Neural progenitor cell (in vitro differentiated cells): Measurements from ENCODE around the gene FUS. TPM values are rescaled to one million over a fixed set of nuclear protein-coding genes. Genes with fewer than 3 reads are reported as not detected.
A peak's percentile ranks its signal among the peaks of the same experiment; 100 is the strongest.

Experiments used
- DNase-seq: peaks from one replicate; pipeline ENCODE4 v3.0.0-alpha.2; 2016; ENCODE audit warnings: low spot score
- H2AFZ ChIP-seq: fragments of 200-600 bp; sonication (generic); replicated peaks from 2 replicates; pipeline ENCODE4 v1.6.1; 2016; ENCODE audit warnings: antibody characterized with exemption
- H3F3A ChIP-seq: fragments of 200-600 bp; sonication (generic); 2 replicates; pipeline ENCODE4 v1.6.1; 2016; ENCODE audit warnings: antibody characterized with exemption, low read depth
- H3K27ac ChIP-seq: fragments of 200-600 bp; sonication (generic); 2 replicates; pipeline ENCODE4 v1.5.1; 2016; ENCODE audit warnings: mild to moderate bottlenecking
- H3K27me3 ChIP-seq: fragments of 200-600 bp; sonication (generic); 2 replicates; pipeline ENCODE4 v1.6.1; 2016; ENCODE audit warnings: mild to moderate bottlenecking, moderate library complexity
- H3K36me3 ChIP-seq: fragments of 200-600 bp; sonication (generic); 2 replicates; pipeline ENCODE4 v1.5.1; 2016
- H3K4me1 ChIP-seq: fragments of 200-600 bp; sonication (generic); 2 replicates; pipeline ENCODE4 v1.6.1; 2016; ENCODE audit warnings: mixed run types
- H3K4me2 ChIP-seq: fragments of 200-600 bp; sonication (generic); 2 replicates; pipeline ENCODE4 v1.6.1; 2016
- H3K4me3 ChIP-seq: fragments of 200-600 bp; sonication (generic); 2 replicates; pipeline ENCODE4 v1.5.1; 2016
- H3K79me2 ChIP-seq: fragments of 200-600 bp; sonication (generic); 2 replicates; pipeline ENCODE4 v1.6.1; 2016; ENCODE audit warnings: low read depth
- H3K9ac ChIP-seq: fragments of 200-600 bp; sonication (generic); 2 replicates; pipeline ENCODE4 v1.6.1; 2016
- H3K9me3 ChIP-seq: fragments of 200-600 bp; sonication (generic); 2 replicates; pipeline ENCODE4 v1.5.1; 2016; ENCODE audit warnings: low read depth
- H4K20me1 ChIP-seq: fragments of 200-600 bp; sonication (generic); 2 replicates; pipeline ENCODE4 v1.6.1; 2016; ENCODE audit warnings: low read depth
- H3K27ac Mint-ChIP-seq: 3 replicates; pipeline ENCODE4 v1.8.0; 2021; ENCODE audit warnings: mixed read lengths
- H3K27me3 Mint-ChIP-seq: 2 replicates; pipeline ENCODE4 v1.8.0; 2022; ENCODE audit warnings: low read depth, mild to moderate bottlenecking, inconsistent platforms, moderate library complexity, mixed read lengths; ENCODE audit not compliant: insufficient read depth
- H3K36me3 Mint-ChIP-seq: 3 replicates; pipeline ENCODE4 v1.8.0; 2021; ENCODE audit warnings: mixed read lengths
- H3K4me1 Mint-ChIP-seq: 3 replicates; pipeline ENCODE4 v1.8.0; 2021; ENCODE audit warnings: mixed read lengths
- H3K4me3 Mint-ChIP-seq: 3 replicates; pipeline ENCODE4 v1.8.0; 2021; ENCODE audit warnings: mild to moderate bottlenecking, moderate library complexity, mixed read lengths
- H3K9me3 Mint-ChIP-seq: 3 replicates; pipeline ENCODE4 v1.8.0; 2020; ENCODE audit warnings: mixed read lengths
- CTCF ChIP-seq: fragments of 200-600 bp; sonication (generic); IDR thresholded peaks from 2 replicates; pipeline ENCODE4 v1.5.1; 2017; ENCODE audit warnings: antibody characterized with exemption, mild to moderate bottlenecking
- EZH2 ChIP-seq: fragments of 200-600 bp; sonication (generic); IDR thresholded peaks from 2 replicates; pipeline ENCODE4 v1.6.1; 2017; ENCODE audit warnings: antibody characterized with exemption, mild to moderate bottlenecking, moderate library complexity
- EZH2phosphoT487 ChIP-seq: fragments of 200-600 bp; sonication (generic); IDR thresholded peaks from 2 replicates; pipeline ENCODE4 v1.6.1; 2017; ENCODE audit warnings: antibody characterized with exemption
- total RNA-seq: library from RNA; depleted of rRNA; stranded (reverse); fragments of >200 nt; gene quantifications from 2 replicates; pipeline ENCODE4 v1.2.3, GENCODE V29; 2015; ENCODE audit warnings: low replicate concordance

FUS gene
- total RNA-seq, 1 donor from 2014 or later, result 81.7 TPM

- Mint-ChIP-seq H3K4me1 (no peaks in the 10 kb centered on the region), H3K36me3 (peaks cover 25% of the 10 kb centered on the region), H3K27me3 (peaks cover 31% of the 10 kb centered on the region), H3K9me3 (no peaks in the 10 kb centered on the region), H3K27ac (no peak overlapping the region), H3K4me3 (no peak overlapping the region)
- DNase-seq, result no peak
- Histone ChIP-seq H3K9me3 (no peaks in the 10 kb centered on the region), H3K27me3 (peaks cover 52% of the 10 kb centered on the region), H3K36me3 (no peaks in the 10 kb centered on the region), H2AFZ (no peak overlapping the region), H3K4me3 (no peak overlapping the region), H4K20me1 (peaks cover 72% of the 10 kb centered on the region), H3K4me1 (no peaks in the 10 kb centered on the region), H3K9ac (no peak overlapping the region), H3K79me2 (no peaks in the 10 kb centered on the region), H3K4me2 (no peak overlapping the region), H3K27ac (no peak overlapping the region), H3F3A (peaks cover 55% of the 10 kb centered on the region)
- TF ChIP-seq EZH2, result no peak
- no peak for TF ChIP-seq CTCF
- no peak for TF ChIP-seq EZH2phosphoT487
These were observed 21.1 kb downstream of the FUS start for GRCh38 chr16:31200821-31201568.

GRCh38 chr16:31201582-31202413, 21.9 kb downstream of the FUS start:
- Histone ChIP-seq H3K27me3 (peaks cover 58% of the 10 kb centered on the region), H3K9ac (no peak overlapping the region), H4K20me1 (peaks cover 65% of the 10 kb centered on the region), H3K27ac (no peak overlapping the region), H3K4me1 (no peaks in the 10 kb centered on the region), H3K36me3 (no peaks in the 10 kb centered on the region), H3K4me3 (peak overlapping the region; percentile 53), H3K79me2 (no peaks in the 10 kb centered on the region), H3K4me2 (peak overlapping the region; percentile 96), H3F3A (peaks cover 47% of the 10 kb centered on the region), H2AFZ (peak overlapping the region; percentile 71), H3K9me3 (no peaks in the 10 kb centered on the region)
- peak; percentile 20 for DNase-seq
- H3K4me3 Mint-ChIP-seq, result no peak overlapping the region
- TF ChIP-seq EZH2 (no peak), CTCF (no peak), EZH2phosphoT487 (no peak)
- peaks cover 19% of the 10 kb centered on the region for H3K36me3 Mint-ChIP-seq
- no peaks in the 10 kb centered on the region for H3K4me1 Mint-ChIP-seq
- no peaks in the 10 kb centered on the region for H3K9me3 Mint-ChIP-seq
- H3K27me3 Mint-ChIP-seq, result peaks cover 33% of the 10 kb centered on the region
- no peak overlapping the region for H3K27ac Mint-ChIP-seq

GRCh38 chr16:31202414-31203375, 22.8 kb downstream of the FUS start, which contains the start of gene PYCARD:
PYCARD (minus strand) TSS chr16:31202760; CDS start chr16:31202690, 70 bp downstream.
- Mint-ChIP-seq H3K9me3 (no peaks in the 10 kb centered on the region), H3K4me1 (no peaks in the 10 kb centered on the region), H3K27me3 (peaks cover 33% of the 10 kb centered on the region), H3K4me3 (no peak within 1 kb of the TSS), H3K36me3 (peaks cover 17% of the 10 kb centered on the region), H3K27ac (no peak within 1 kb of the TSS)
- peaks cover 66% of the 10 kb centered on the region for H3K27me3 ChIP-seq
- H3K27ac ChIP-seq, result no peak within 1 kb of the TSS
- TF ChIP-seq EZH2 (peak; percentile 92), CTCF (no peak), EZH2phosphoT487 (peak; percentile 89)
- H2AFZ ChIP-seq, result peak within 1 kb of the TSS; percentile 71
- no peaks in the 10 kb centered on the region for H3K36me3 ChIP-seq
- H3K79me2 ChIP-seq, result no peaks in the 10 kb centered on the region
- H3K4me2 ChIP-seq, result peak within 1 kb of the TSS; percentile 96
- H3K9ac ChIP-seq, result no peak within 1 kb of the TSS
- peaks cover 58% of the 10 kb centered on the region for H4K20me1 ChIP-seq
- peak; percentile 49 for DNase-seq
- H3K9me3 ChIP-seq, result no peaks in the 10 kb centered on the region
- peak within 1 kb of the TSS; percentile 53 for H3K4me3 ChIP-seq
- no peaks in the 10 kb centered on the region for H3K4me1 ChIP-seq
- peaks cover 39% of the 10 kb centered on the region for H3F3A ChIP-seq
